GM18498 (cell line): ENCODE results near the gene PJA2.

Experiments
- ATAC-seq: cut with Tn5 transposase; IDR thresholded peaks from one replicate; pipeline ENCODE4 v1.9.1; 2021; ENCODE audit warnings: mild to moderate bottlenecking, moderate library complexity; ENCODE audit not compliant: unreplicated experiment

The PJA2 gene

DNA sequence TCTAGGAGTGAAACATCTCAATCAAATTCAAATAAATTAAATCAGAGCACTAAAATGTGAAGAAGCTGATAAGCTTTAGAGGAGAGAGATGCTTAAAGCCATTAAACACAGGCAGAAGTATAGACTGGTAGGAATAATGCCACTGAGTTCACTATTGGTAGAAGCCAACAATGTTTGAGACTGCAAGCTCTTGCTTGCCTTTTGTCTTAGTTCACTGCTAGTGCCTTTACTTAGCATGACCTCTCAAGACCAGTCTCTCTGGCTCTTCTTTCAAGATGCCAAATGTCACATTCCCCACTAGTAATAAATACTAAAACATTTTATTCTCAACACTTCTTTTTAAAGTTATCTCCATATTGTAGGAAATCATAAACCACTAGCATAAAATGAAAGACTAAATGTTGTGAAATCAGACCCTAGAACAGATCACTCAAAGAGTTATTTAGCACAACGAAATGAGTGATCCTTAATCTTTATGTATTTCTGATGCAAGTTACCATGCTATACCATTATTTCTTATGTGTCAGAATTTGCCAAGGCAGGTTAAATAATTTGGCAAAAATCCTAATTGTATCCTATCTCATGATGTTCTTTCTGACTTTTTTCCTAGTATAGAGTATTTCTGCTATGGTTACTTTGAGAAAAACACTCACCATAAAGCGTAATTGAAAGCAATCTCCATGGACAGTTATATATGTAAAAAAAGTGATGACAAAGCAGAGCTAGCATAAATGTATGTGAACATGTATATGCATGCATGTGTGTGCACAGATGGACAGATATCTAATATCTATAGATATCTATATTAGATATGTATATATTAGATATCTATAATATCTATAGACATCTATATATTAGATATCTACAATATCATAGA, 57.5 kb downstream of the PJA2 start:
- no peak for ATAC-seq

DNA sequence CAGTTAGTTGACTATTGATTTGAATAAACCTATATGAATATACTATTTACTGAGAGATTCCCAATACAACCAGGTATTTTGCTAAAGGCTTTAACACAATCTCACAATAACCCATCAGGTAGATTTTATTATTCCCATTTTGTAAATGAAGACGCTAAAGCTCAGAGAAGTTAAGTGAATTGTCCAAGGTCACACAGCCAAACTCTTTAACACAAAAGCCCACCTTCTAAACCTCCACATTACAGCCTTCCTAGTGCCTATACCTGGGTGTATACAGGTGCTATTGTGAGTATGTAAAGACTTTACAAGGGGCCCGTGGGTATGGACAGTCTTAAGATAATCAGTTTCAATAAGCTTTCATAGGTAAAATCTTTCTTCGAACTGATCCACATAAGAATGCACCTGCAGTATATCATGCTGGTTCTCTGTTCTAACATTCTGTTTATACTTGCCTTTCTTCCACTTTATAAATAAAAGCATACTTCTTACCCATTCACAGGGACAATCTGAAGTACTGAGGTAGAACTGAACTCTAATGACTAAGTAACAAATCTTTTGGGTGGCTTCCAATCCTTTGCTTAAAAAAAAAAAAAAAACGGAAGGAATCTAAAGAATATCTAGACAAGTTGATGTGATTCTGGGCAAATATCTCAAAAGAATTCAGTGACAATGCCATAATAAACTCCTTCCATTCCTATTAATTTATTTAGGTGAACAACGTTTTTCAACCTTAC, 59.1 kb downstream of the PJA2 start:
- ATAC-seq = no peak

DNA sequence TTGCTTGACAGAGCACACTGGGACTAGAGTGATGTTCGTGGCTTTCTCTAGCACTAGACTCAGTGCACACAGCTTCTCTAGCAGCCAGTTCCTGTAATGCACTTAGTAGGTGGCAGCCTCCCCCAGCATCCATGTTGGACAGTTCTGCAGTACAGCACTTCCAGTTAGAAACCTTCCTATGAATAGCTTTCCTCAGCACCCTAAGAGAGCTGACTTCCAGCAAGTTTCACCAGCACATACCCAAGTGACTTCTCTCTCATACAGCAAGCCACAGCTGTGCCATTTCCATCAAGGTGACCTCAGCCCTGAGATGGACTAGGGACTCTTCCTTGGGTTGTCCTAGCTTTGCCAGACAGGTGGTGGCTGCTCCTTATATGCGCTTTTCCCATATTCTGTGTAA, 60.4 kb downstream of the PJA2 start:
- no peak for ATAC-seq

DNA sequence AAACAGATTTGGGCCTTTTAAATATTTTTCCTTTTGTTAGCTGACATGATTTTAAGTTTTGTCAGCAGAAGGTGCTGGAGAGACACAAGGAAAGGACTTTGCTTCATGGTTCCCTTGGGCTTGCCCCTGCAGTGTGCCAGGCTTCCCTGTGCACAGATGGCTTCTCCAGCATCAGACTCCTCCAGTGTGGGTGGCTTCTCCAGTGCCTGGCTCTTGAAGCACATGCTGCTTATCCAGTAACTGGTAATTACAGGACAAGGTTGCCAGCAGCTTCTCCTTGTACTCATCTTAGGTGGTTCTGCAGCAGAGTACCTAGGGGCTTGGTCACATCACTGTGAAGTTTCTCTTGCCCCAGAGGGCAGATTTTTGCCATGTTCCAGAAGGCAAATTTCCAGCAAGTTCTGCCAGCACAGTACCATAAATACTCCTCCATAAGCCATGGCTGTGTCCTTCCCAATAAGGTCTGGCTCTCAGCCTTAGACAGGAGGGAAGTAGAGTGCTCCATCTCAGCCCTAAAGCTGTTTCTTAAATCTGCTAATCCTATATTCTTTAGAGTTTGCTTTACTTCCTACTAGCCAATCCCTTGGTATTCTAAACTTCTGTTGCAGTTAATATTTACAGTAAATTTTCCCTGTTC, 62.4 kb downstream of the PJA2 start:
- no peak for ATAC-seq

DNA sequence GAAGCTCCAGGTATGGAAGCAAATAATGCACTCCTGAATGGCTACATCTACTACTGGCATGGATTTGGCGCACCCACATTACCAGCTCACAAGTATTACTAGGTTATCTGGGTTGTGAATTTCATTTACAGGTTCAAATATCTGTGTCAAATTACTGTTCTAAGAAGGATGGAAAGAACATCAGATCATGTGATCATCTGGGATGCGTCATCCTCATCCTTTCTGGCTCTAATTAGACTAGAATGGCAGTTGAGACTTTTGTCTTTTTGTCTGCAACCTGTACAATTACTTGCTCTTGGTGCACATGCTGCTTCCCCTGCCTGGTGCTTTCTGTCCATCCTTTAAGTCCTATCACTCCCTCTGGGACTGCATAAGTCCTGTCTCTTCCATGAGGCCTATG, 64.1 kb downstream of the PJA2 start:
- ATAC-seq = no peak

DNA sequence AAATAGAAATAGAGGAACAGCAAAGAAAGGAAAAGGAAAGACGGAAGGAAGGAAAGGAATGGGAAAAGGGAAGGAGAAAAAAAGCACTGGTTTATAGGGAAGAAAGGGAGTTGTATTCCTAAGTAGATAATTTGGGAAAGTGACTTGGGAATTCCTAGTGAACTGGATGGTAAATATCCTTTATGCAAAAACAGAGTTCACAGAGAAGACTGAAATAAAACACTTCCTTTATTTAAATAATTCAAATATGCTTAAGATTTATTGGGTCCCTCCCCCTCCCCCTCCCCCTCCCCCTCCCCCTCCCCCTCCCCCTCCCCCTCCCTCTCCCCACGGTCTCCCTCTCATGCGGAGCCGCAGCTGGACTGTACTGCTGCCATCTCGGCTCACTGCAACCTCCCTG, 69.4 kb downstream of the PJA2 start:
- no peak for ATAC-seq

DNA sequence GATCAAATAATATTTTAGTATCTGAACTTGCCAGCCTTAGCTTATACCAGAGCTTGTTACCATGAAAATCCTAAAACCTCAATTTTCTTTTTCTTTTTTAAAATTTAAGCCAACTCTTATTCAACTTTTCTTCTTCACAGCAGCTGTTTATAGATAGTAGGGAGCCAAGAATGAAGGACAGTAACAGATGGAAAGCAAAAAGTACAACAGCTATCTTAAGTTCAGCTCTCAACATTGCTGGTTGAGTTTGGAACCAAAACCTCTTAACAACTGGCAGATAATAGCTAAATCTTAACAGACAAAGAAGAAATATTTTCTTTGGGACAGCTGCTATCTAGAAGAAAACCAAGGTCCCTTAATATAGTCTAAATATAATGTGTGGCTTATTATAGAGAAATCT, 74.7 kb downstream of the PJA2 start:
- no peak for ATAC-seq

DNA sequence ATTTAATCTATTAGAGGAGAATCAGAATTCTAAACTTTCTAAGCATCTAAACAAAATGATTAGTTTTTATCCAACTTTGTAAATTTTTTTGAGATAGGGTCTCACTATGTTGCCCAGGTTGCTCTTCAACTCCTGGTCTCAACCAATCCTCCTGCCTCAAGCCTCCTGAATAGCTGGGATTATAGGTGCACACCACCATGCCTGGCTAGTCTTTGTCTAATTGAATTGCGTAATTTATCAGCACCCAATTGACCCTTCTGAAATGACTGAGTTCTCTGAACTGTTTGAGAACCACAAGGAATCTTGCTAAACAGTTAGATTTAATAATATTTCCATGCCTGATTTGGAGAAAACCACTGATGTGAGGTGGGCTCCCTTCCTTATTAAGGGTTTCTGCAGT, 75.7 kb downstream of the PJA2 start:
- ATAC-seq = no peak

DNA sequence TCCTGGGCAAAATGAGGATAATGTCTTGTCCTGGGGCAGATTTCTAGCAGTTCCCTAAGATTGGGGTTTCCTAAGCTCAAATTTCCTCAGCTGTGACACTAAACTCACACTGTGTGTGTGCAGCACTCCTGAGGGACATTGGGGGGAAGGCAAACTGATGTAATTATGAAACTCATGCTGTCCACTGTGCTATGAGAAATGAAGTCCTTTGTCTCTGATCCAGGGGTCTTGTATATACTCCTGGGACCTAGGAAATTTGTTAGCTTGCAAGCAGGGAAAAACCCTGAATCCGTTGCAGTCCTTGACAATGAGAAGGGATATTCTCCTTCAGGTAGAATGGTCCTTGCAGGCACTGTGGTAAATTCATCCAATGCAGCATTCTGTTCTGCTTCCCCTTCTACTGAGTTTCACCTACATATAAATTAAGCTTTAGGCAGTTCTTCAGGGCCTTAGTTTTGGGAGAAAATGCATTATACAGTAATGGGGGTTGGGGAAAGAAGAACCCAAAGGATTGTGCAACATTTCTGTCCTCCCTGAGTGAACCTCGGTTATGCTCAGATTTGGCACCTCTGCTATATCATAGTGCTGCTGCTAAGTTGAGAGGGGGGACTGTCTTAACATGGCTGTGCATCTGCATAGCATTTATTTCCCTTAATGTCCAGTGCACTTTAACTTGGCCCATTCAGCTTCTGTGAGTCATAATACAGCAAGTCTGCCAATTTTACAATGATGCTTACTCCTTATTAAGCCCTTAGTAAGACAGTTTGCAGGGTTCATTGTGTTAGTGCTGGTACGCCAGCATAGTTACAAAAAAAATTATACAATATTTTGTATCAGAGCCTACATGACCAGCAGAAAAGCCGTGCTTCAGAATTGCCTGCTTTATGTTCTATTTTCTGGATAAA, 80.2 kb downstream of the PJA2 start:
- no peak for ATAC-seq

DNA sequence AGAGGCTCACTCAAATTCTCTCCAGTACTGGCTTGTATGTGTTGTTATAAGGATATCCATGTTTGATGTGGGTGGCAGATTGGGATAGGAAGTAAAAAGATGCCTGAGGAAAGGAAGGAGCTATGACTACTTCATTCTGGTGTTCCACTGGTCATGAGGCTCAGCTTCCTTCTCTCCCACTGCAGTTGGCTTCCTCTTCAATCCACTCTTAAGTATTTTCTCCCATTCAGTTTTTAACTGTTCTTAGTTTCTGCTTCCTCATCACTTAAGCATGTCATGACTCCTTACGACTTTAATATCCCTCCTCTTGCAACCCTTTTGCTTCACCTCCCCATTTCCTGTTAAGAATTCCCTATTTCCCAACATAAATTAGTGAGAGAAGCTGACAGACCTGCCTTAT, 81.1 kb downstream of the PJA2 start:
- no peak for ATAC-seq

DNA sequence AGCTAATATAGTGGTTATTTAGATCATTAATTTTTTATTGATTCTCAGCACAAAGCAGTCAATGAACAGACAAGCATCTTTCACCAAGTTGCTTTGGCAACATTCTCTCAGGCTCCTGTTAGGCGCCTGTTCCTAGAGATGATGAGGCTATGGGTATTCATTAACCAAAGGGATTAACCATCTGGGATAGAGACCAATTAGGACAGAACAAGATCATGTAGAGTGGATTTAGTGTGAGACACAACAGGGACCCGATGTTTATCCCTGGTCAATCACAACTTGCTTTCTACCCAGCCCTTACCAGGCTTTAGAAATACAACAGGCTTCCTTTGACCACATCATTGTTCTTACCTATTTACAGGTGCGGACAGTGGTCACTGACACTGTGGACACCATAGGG, 82.2 kb downstream of the PJA2 start:
- ATAC-seq = no peak

DNA sequence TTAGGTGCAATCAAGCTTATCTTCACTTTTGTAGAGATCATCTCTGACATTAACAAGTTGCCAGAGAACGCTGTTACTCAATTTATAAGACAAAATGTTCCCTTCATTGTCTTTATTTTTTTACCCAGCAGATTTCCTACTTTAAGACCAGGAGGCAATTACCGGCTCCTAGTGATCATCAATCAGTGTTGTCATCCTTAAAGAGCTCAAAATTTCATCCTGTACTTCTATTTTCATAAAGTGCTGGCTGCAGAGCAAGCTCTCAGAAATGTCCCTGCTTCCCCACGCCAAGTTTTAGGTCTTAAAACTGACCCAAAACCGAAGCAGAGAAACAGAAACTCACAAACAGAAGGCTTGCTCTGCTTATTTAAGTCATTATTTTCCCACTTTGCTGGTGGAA, 82.9 kb downstream of the PJA2 start:
- no peak for ATAC-seq

DNA sequence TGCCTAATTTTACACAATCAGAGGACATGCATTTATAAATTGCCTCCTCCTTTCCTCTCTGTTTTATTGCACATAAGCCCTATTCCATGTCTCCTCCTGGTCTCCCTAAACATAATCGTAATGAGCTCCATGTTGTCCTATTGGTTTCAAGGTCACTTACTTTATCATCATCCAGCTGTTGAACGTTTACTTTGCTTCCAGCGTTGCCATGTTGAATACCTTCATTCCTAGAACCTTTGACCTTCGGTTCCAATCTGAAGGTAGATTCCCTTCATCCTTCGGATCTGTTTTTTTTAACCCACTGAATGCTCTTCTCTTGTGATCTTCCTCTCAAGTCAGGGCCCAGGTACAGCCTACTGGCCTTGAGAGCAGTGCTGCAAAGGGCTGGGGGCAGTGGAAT, 84.3 kb downstream of the PJA2 start:
- no peak for ATAC-seq

DNA sequence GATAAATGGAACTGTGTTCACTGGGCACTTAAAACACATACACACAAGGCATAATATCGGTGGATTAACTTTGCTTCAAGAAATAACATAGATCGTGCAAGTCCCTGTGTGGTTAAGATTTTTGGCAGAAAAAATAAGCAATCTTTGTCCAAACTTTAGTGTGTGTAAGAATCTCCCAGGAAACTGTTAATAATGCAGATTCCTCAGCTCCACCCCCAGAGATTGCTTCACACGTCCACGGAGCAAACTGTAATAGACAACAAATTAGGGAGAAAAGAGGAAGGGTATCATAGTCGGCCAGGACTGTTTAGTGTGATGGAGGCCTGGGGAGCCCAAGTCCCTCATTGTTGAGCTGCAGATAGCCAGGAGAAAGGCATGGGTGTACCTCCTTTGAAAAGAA, 84.8 kb downstream of the PJA2 start:
- no peak for ATAC-seq

DNA sequence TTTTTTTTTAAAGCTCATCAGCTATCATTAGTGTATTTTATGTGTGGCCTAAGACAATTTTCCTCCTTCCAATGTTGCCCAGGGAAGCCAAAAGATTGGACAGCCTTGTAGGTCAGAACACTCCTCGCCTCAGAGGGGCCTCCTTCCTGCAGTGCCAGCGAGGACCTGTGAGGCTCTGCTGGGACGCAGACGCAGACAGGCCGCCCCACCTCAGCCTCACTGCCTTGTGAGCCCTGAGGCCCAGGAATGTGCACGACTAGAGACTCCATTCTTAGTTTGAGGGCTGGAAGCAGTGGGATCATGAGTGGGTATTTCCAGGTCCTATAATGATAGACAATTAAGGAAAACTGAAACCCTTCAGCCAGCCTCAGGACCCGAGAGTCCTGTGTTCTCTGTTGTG, 85.4 kb downstream of the PJA2 start:
- no peak for ATAC-seq

DNA sequence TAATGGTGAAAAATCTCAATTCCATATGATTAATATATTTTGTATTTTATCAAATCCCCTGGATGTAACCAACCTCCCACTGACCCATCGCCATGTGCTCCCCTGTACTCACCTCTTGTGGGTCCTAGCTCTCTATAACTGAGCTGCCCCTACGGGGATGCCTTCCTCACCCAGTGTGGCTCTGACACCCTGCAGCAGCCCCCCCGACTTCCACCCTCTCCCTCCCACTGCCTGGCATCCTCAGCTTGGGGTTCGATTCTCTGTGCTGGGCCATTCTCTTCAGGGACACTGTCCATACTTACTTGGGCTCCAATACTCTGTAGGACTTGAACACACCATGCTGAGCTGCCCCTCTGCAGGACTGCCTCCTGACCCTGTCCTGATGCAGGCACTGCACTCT, 87.1 kb downstream of the PJA2 start:
- no peak for ATAC-seq

DNA sequence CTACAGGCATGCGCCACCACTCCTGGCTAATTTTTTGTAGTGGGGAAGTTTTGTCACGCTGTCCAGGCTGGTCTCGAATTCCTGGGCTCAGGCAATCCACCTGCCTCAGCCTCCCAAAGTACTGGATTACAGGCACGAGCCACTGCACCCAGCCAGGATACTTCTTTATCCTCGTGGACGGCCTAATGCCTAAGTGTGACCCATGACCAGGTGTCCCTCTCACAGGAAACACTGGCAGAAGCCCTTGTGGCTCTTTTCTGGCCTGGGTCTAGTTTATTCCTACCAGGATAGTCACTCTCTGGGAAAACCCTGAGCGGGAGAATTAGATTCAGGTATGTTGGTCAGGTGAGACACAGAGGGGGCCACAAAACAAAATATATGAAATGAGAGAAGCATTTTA, 90.4 kb downstream of the PJA2 start:
- ATAC-seq = no peak

DNA sequence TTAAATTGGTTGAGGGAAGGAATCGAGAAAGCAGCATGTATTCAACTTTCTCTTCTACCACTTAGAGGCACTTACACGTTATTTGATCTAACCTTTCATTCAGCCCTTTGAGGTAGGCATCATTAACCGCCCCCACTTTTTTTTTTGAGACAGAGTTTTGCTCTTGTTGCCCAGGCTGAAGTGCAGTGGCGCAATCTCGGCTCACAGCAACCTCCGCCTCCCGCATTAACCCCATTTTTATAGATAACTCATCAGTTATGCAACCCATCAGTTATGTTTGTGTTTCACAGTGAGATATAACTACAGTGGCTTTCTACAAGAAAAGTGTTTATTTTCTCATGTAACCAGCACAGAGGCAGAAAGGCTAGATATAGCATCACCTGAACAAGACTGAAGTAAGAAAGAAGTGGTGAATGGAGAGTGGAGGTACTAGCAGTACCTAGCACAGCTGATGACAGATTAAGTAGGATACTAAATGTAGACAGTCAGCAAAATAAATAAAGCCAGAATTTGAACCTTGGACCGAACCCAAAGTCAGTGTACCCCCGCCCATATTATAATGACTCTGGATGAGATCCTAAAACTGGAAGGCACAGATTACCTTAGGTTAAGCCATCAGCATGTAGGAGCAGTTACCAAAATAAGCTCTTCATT, 91.2 kb downstream of the PJA2 start:
- ATAC-seq = no peak

DNA sequence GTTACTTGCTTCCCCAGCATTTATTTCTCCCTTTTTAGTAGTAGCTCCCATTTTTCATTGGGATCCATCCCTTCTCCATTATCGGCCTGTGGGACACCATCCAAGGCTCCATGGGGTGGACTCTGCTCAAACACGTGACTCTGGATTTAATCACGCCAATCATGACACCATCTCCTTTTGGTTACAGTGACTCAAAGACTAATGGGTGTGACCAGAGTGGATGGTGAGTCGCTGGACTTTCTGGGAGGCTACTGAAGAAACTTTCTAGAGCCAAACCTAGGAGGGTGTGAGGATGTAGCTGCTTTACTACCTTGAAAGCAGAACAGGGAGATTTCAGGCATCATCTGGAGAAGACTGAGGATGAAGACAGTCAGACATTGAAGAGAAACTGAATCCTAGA, 93.1 kb downstream of the PJA2 start:
- no peak for ATAC-seq

DNA sequence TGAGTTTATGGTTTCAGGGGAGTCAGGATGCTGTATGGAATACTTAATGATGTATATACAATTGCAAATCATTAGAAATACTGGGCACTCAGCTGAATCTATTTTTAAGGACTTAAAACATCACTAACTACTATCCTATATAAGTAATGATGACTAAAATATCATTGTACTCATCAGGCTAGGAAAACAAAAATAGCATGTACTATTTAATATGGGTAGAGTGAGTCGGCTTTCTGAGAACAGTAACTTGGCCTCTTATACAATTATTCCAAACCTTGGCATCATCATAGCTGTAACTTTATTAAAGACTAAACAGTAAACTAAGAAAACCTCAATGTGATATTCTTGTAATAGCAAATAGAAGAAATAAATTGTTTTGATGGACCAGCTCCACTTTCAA, 94.5 kb downstream of the PJA2 start:
- no peak for ATAC-seq
